Upper lobe of left lung (tissue), 4 donors: ENCODE measurements around the gene SORCS3.

Experiments
- CTCF ChIP-seq, 6 experiments: fragments of 450-650 bp in 4 of 6; fragments of 200-600 bp in 2 of 6; sonication (generic) in 2 of 6; IDR thresholded peaks; one replicate each; pipeline ENCODE4 v1.5.1; 2016 to 2019; ENCODE audit warnings: antibody characterized with exemption in 6 of 6
- EP300 ChIP-seq, 4 donors: sonication (generic); formaldehyde crosslinking; IDR thresholded peaks; one replicate each; pipeline ENCODE4 v1.5.1; 2017; ENCODE audit warnings: antibody characterized with exemption in 4 of 4, control low read depth in 2 of 4
- POLR2A ChIP-seq, 4 donors: fragments of 450-650 bp; IDR thresholded peaks; one replicate each; pipeline ENCODE4 v1.5.1; 2016 to 2017; ENCODE audit warnings: antibody characterized with exemption in 4 of 4, mild to moderate bottlenecking in 2 of 4
- POLR2AphosphoS5 ChIP-seq, 2 donors: sonication (generic); formaldehyde crosslinking; IDR thresholded peaks; one replicate each; pipeline ENCODE4 v1.5.1; 2017; ENCODE audit warnings: antibody characterized with exemption in 2 of 2

- TF ChIP-seq POLR2A (IDR thresholded peaks at IDR 0.05) (no peak), CTCF (IDR thresholded peaks at IDR 0.05) (no peak), POLR2AphosphoS5 (IDR thresholded peaks at IDR 0.05) (no peak), EP300 (IDR thresholded peaks at IDR 0.05) (no peak)
Observed at GRCh38 chr10:104834580-104834979, 193.5 kb downstream of the SORCS3 start.
